SH-SY5Y (cell line): Measurements from ENCODE around the gene PUS7.

Experiments used
- GATA2 ChIP-seq: IDR thresholded peaks from 2 replicates; pipeline ENCODE4 v1.6.1; 2011; ENCODE audit warnings: mild to moderate bottlenecking, low read depth, low read length
- GATA3 ChIP-seq: IDR thresholded peaks from 2 replicates; pipeline ENCODE4 v1.6.1; 2011; ENCODE audit warnings: low read depth, mild to moderate bottlenecking, low read length, moderate library complexity

GRCh38 chr7:105473163-105473562 lies 48.9 kb downstream of the PUS7 start:
- TF ChIP-seq GATA2 (no peak), GATA3 (no peak)
